Activated CD8-positive, alpha-beta memory T cell treated with anti-CD3 and anti-CD28 coated beads for 24 hours (primary cell): Measurements from ENCODE around the gene CYB5R4.

Experiments
- DNase-seq: peaks from one replicate; pipeline ENCODE4 v3.0.0-alpha.2; 2020

CYB5R4 gene

GRCh38 chr6:83998021-83998584 lies 138.6 kb downstream of the CYB5R4 start:
- DNase-seq = no peak

GRCh38 chr6:84001119-84001518 lies 141.6 kb downstream of the CYB5R4 start:
- no peak for DNase-seq

GRCh38 chr6:84002226-84002625 lies 142.7 kb downstream of the CYB5R4 start:
- DNase-seq = no peak

- DNase-seq = no peak
Observed at GRCh38 chr6:84003131-84003530, 143.6 kb downstream of the CYB5R4 start.

GRCh38 chr6:84003654-84004053 lies 144.2 kb downstream of the CYB5R4 start:
- no peak for DNase-seq

DNA sequence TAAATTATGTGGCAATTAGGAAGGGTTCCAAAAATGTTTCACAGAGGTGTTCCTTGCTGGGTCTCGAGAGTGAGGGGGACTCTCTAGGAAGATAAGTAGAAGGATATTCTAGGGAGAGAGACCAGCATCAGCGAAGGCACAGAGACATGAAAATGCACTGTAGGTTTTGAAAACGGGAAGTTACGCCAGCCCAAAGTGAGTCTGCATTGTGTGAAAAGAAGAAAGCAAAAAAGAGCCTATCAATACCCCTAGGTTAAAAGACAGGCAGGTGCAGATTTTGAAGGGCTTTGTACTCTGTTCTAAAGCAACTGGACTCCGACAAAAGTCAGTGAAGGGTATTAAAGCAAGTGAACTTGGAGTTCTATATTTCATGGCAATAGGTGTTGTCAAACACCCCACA lies 148.4 kb downstream of the CYB5R4 start:
- no peak for DNase-seq

GRCh38 chr6:84013354-84013753 lies 153.9 kb downstream of the CYB5R4 start:
- no peak for DNase-seq

DNA sequence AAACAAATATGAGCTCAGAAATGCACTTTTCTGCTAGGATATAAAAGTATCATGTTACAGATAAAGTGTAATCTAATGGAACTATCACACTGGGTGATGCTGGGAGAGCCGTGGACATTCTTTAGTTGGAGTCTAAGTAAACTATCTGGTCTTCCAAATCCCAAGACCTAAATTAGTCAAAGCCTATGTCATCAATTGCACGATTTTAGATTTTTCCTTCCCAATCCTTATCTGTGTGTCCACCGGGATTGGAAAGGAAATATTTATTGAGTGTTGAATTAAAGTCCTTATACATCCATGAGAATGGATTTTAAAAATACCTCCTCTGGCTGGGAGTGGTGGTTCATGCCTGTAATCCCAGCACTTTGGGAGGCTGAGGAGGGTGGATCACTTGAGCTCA lies 154.4 kb downstream of the CYB5R4 start:
- DNase-seq = no peak

DNA sequence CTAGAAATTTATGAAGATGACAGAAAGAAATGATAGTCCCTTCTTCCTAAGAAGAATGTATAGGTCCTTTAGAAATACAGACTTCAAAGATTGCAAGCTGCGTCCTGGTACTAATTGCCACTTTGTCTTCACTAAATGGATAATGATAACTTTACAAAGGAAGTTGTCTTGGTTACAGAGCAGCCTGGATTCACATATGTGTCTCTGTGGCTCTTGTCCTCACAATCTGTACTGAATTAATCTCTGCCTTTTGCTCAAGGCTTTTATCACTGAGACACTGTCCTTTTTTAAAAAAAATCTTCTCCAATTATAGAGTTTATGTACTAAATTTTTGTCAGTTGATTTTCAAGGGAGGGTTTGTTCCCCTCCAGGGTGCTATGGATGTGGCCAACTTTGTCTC lies 156.5 kb downstream of the CYB5R4 start:
- DNase-seq = no peak
